C4-2B (cell line): ENCODE data around the gene STRIP2.

Experiments used
- CTCF ChIP-seq: fragments of 450-650 bp; conservative IDR thresholded peaks from 2 replicates; pipeline ENCODE4 v1.5.1; 2017; ENCODE audit warnings: mild to moderate bottlenecking
- ZFX ChIP-seq: fragments of 450-650 bp; IDR thresholded peaks from 2 replicates; pipeline ENCODE4 v1.6.1; 2017

- TF ChIP-seq CTCF (no peak), ZFX (no peak)
These were observed 46.7 kb upstream of the STRIP2 start for GRCh38 chr7:129387537-129387936.
